ENCODE measurements around the gene MMP13.
A peak's percentile ranks its signal among the peaks of the same experiment; 100 is the strongest.
"Not testable (repeated sequence)": the region's sequence is repeated elsewhere in the genome, so short reads cannot be mapped to it uniquely, and the experiment has no call there.

The MMP13 gene

DNA sequence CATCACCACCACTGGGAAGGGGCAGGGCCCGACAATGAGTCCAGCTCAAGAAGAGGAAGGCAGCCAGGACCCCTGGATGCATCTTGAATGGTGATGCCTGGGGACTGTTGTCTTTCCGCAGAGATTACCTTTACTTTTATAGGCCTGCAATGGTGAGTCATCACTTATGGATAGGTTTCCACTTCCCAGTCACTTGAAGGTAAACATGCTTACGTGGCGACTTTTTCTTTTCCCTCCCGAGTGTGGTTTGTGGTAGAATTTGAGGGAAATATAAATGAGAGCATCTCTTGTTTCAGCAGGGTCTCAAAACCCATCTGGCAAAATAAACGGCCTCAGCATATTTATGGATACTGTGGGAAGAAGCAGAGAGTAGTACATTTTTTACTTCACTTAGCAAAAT lies at the start of gene MMP13:
TSS of gene MMP13 (minus strand) at position 109 of the 400 bp plus-strand sequence. CDS start at position 82, 27 bp downstream.
- DNase-seq, result no peak

GRCh38 chr11:103004234-103004633 lies 48.7 kb upstream of the MMP13 start:
- DNase-seq, result not testable (repeated sequence)

- DNase-seq, result no peak
Observed at GRCh38 chr11:102994105-102994504, 38.6 kb upstream of the MMP13 start.

- DNase-seq, result no peak
Observed at GRCh38 chr11:102991776-102992175, 36.2 kb upstream of the MMP13 start.

DNA sequence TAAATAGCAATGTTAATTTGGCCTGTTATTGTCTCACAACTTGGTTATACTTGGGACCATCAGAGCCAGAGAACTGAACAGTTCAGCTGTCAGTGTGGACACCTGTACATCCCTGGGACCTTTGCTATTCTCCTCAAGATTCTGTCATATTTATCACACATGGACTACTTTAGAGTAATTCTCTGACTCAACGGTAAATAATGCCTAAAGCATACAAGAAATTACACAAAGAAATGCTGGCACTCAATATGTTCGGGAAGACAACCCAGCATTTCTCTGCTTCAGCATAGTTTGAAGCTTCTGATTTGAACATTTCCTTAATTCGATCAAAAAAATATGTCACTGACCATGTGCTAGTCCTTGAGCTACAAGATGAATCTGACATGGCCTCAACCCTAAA lies 34.6 kb upstream of the MMP13 start:
- DNase-seq, result no peak

DNA sequence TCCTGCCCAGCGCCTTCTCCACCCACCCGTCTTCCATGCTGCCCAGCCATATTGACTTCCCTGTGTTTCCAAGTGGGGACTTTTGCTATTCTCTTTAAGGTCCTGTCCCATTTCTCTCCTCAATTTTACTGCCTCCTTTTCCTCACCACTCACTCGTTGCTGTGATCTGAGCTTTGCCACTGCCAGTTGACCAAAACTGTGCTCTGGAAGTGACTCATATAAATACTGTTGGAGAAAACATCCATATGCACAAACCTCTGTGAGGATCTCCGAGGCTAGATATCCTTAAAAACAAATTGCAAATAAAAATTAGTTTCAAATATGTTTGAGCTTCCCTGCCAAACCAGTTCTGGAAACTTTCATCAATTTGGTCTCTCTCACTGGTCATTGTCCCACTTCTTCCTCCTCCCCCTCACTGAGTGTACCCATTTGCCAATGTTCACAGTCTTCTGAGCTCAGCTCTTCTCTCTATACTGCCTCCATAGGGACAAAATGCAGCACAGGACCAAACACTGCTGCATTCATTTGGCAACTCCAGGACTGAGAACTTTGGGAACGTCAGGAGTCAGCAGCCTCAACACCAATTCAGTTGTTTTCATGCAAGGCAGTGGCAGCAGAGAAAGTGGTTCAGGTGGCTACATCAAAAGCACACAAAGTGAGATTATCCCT lies 34.0 kb upstream of the MMP13 start:
- no peak for DNase-seq

- no peak for DNase-seq
Observed at GRCh38 chr11:102986815-102987214, 31.3 kb upstream of the MMP13 start.

DNA sequence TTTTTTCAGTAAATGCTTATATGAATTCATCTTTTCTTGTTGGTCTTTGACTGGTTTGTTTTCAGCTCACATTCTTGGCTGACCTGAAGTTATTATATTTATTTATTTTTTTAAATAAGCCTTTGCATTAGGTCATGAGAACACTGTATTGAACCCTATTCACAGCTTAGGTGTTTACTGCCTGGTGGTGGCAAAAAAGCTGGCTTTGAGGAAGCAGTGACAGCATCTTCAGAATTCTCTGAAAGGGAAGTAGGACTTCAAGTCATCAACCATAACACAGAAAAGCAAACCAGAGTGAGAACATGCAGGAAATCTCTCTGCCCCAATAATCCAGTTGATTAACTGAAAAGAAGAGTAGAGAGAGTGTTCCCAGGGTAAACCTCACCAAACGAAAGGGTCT lies 30.3 kb upstream of the MMP13 start:
- no peak for DNase-seq

- no peak for DNase-seq
Observed at GRCh38 chr11:102983486-102983885, 28.0 kb upstream of the MMP13 start.

GRCh38 chr11:102981324-102981910 lies 25.9 kb upstream of the MMP13 start:
- DNase-seq, result no peak

GRCh38 chr11:102974552-102975280 lies 19.2 kb upstream of the MMP13 start:
- DNase-seq, result no peak

DNA sequence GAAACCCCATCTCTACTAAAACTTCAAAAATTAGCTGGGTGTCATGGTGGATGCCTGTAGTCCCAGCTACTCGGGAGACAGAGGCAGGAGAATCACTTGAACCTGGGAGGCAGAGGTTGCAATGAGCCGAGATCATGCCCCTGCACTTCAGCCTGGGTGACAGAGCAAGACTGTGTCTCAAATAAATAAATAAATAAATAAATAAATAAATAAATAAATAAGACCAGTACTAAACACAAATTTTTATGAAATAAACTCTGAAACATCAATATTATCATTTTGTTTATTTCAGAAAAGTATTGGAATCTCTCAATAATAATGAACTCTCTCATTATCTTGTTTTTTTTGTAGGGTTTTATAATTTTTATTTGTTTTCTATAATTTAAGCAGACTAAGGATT lies 18.2 kb upstream of the MMP13 start:
- DNase-seq, result not testable (repeated sequence)

DNA sequence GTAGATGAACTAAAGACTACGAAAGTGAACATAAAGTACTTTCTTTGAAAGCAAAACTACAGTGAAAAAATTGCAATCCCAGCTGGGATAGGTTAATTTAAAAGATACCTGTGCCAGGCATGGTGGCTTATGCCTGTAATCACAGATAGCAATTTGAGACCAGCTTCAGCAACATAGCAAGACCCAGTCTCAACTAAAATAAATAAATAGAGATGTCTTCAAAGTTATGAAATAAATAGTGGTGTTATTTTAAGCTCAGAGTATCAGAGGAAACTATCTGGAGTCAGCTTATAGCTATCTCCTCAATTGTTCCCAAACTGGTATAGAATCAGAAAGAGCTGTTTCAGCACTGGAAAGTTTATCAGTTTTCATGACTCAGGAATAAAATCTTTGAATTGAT lies 17.3 kb upstream of the MMP13 start:
- DNase-seq, result no peak

GRCh38 chr11:102971766-102972165 lies 16.2 kb upstream of the MMP13 start:
- no peak for DNase-seq

GRCh38 chr11:102967497-102967896 lies 12.0 kb upstream of the MMP13 start:
- no peak for DNase-seq

GRCh38 chr11:102966011-102966410 lies 10.5 kb upstream of the MMP13 start:
- no peak for DNase-seq

- DNase-seq, result no peak
Observed at GRCh38 chr11:102964867-102965266, 9.3 kb upstream of the MMP13 start.

GRCh38 chr11:102957953-102958352 lies 2.4 kb upstream of the MMP13 start:
- DNase-seq, result no peak

DNA sequence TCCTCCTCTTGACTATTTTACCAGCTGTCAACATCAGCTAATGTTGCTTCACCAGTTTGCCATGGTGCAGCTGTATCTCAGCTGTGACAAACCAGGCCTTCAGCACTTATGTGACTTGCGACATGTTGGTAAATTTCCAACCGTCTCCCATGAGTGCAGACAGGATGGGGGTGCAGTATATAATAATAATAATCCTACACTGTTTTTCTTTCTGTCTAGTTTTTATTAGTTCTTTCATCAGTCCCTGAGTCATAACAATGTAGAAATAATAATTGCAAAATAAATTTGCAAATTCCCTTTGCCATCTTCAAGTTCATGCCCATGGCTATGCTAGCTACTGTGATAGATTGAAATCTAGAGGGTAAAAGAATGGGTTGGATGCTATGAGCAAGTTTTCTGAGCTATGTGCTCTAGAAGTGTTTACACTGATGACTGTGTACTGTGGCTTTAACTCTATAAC lies 4.9 kb downstream of the MMP13 start:
- no peak for DNase-seq

DNA sequence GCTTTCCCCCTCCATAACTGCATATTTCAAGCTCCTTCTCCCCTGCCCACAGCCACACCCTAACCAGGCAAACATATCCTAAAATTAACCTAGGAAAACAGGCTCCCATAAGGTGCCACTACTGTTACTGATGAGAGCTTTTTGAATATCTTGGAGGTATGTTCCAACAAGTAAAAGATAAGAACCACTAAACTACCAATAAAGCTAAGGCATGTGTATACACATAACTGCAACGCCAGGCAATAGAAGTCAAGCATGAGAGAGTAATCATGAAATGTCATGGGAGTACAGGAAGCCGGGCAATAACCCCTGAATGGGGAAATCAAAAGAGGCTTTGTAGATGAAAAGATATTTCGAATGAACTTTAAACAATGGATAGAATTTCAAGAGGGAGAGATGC lies 9.3 kb downstream of the MMP13 start:
- DNase-seq, result no peak

DNA sequence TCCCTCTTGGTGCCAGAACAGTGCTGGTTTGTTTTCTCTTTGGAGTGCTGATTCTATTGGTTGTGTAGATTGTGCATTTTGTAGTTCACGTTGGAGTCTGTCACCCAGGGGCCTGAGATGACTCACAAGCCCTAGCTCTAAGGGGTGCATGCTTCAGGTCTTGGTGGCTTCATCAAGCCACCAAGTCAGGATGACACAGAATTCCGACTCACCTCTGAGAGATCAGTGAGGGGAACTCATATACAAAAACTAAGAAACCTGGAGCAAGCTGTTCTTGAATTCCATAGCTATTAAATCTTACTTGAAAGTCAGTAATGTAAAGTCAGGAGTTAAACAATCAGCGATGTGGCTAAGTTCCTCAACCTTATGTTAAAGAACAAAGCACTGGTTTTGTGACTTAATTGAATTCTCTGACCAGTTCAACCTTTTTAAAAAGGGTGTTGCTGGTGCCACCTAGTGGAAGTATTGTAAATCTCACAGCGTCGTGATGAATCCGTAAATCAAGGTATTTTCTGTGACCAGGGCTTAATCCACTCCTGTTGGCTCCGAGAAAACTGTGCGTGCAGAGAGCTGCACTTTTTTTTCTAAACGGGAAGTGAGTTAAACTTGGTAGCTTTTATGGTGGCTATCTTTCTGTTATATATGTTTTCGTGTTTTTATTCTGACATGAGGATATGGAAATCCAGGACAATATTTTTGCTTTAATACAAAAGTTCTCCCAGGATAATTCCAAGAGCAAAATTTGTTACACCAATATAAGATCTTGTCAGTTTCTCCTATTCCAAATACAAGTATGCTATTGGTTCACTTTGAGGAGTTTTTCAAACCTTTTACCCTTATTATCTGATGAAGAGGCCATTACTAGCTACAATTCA lies 14.6 kb downstream of the MMP13 start:
- DNase-seq, result peak; percentile 55

DNA sequence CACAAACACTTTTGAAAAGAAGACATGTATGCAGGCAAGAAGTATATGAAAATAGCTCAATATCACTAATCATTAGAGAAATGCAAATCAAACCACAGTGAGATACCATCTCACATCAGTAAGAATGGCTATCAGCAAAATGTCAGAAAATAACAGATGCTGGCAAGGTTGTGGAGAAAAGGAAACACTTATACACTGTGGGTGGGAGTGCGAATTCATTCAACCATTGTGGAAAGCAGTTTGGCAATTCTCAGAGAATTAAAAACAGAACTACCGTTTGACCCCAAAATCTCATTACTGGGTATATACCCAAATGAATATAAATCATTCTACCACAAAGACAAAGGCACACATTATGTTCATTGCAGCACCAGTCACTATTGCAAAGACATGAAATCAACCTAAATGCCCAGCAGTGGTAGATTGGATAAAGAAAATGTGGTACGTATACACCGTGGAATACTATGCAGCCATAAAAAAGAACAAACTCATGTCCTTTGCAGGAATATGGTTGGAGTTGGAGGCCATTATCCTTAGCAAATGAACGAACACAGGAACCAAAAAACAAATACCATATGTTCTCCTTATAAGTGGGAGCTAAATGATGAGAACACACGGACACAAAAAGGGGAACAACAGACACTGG lies 18.5 kb downstream of the MMP13 start:
- no peak for DNase-seq

DNA sequence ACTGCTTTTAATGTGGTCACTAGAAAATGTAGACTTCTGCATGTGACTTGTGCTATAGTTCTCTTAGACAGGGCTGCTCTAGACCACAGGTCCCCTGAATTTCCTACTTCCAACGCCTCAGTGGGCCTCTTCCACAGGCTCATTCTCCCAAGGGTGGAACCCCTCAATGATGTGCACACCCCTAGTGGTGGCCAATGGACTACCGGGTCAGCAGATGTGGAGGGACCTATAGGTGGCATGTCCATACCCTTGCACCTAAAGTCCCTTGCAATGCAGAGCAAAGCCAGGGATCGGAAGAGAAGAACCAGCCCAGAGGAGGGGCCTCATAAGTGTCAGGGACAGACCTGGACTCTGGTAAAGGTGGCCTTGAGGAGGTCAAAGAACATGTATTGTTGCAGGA lies 20.0 kb downstream of the MMP13 start:
- DNase-seq, result no peak

Data from NCI-H187 treated with DMSO at 0.1 percent for 48 hours (cell line).